Measurements from ENCODE around the gene ENKD1. TPM values are rescaled to one million over a fixed set of nuclear protein-coding genes. Genes with fewer than 3 reads are reported as not detected.

The ENKD1 gene
- total and polyA plus RNA-seq, 2 of the 13 experiments (the other 11 are each of a cell fraction or from before 2014, with no cell fraction given), result 10.8 to 20.8 TPM

DNA sequence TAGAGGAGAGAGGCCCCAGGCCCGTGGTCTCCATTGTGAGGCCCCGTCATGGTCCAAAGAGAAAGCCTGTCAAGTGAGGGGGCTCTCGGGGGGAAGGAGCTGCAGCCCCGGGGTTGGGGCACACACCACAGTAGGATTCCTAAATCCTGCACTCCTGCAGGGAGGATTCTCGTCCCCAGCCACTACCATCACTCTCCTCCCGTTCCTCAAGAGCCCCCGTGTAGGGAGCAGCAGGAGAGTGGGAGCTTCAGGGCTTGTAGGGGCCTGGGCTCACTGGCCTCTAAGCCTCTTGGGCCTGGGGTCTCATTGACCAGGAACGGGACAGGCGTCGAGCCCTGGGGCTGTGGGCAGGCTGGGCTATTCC, 885 bp upstream of the ENKD1 start (continued):
- TF ChIP-seq, protein P1, sequence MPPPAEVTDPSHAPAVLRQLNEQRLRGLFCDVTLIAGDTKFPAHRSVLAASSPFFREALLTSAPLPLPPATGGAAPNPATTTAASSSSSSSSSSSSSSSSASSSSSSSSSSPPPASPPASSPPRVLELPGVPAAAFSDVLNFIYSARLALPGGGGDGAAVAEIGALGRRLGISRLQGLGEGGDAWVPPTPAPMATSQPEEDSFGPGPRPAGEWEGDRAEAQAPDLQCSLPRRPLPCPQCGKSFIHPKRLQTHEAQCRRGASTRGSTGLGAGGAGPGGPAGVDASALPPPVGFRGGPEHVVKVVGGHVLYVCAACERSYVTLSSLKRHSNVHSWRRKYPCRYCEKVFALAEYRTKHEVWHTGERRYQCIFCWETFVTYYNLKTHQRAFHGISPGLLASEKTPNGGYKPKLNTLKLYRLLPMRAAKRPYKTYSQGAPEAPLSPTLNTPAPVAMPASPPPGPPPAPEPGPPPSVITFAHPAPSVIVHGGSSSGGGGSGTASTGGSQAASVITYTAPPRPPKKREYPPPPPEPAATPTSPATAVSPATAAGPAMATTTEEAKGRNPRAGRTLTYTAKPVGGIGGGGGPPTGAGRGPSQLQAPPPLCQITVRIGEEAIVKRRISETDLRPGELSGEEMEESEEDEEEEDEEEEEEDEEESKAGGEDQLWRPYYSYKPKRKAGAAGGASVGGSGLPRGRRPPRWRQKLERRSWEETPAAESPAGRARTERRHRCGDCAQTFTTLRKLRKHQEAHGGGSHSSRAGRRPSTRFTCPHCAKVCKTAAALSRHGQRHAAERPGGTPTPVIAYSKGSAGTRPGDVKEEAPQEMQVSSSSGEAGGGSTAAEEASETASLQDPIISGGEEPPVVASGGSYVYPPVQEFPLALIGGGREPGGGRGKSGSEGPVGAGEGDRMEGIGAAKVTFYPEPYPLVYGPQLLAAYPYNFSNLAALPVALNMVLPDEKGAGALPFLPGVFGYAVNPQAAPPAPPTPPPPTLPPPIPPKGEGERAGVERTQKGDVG (CRISPR knock-in tag; IDR thresholded peaks at IDR 0.05; ENCODE audit: borderline replicate concordance), result no peak
- TF ChIP-seq PHF20 (CRISPR knock-in tag; IDR thresholded peaks at IDR 0.05), result no peak
- TF ChIP-seq ZNF354B (CRISPR knock-in tag; IDR thresholded peaks at IDR 0.05), result 0 out of 2 replicates have a peak, but pooled peaks have one; percentile 68
- no peak for TF ChIP-seq FOXK2 (IDR thresholded peaks at IDR 0.05)
- TF ChIP-seq MXI1 (IDR thresholded peaks at IDR 0.05; ENCODE audit: borderline replicate concordance, low read depth, low read length), result no peak
- TF ChIP-seq MTF2 (CRISPR knock-in tag; IDR thresholded peaks at IDR 0.05; ENCODE audit: borderline replicate concordance), result 0 out of 2 replicates have a peak, but pooled peaks have one; percentile 11
- no peak for TF ChIP-seq ZBTB7B (CRISPR knock-in tag; IDR thresholded peaks at IDR 0.05)
- TF ChIP-seq, protein P2, sequence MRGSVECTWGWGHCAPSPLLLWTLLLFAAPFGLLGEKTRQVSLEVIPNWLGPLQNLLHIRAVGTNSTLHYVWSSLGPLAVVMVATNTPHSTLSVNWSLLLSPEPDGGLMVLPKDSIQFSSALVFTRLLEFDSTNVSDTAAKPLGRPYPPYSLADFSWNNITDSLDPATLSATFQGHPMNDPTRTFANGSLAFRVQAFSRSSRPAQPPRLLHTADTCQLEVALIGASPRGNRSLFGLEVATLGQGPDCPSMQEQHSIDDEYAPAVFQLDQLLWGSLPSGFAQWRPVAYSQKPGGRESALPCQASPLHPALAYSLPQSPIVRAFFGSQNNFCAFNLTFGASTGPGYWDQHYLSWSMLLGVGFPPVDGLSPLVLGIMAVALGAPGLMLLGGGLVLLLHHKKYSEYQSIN (CRISPR knock-in tag; IDR thresholded peaks at IDR 0.05; ENCODE audit: borderline replicate concordance), result no peak
- TF ChIP-seq ZNF766 (CRISPR knock-in tag; IDR thresholded peaks at IDR 0.05; ENCODE audit: borderline replicate concordance), result no peak
- TF ChIP-seq, protein P3, sequence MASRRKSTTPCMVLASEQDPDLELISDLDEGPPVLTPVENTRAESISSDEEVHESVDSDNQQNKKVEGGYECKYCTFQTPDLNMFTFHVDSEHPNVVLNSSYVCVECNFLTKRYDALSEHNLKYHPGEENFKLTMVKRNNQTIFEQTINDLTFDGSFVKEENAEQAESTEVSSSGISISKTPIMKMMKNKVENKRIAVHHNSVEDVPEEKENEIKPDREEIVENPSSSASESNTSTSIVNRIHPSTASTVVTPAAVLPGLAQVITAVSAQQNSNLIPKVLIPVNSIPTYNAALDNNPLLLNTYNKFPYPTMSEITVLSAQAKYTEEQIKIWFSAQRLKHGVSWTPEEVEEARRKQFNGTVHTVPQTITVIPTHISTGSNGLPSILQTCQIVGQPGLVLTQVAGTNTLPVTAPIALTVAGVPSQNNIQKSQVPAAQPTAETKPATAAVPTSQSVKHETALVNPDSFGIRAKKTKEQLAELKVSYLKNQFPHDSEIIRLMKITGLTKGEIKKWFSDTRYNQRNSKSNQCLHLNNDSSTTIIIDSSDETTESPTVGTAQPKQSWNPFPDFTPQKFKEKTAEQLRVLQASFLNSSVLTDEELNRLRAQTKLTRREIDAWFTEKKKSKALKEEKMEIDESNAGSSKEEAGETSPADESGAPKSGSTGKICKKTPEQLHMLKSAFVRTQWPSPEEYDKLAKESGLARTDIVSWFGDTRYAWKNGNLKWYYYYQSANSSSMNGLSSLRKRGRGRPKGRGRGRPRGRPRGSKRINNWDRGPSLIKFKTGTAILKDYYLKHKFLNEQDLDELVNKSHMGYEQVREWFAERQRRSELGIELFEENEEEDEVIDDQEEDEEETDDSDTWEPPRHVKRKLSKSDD (CRISPR knock-in tag; IDR thresholded peaks at IDR 0.05; ENCODE audit: low read depth), result no peak
- no peak for TF ChIP-seq GATAD2A (CRISPR knock-in tag; IDR thresholded peaks at IDR 0.05)
- no peak for TF ChIP-seq ZNF792 (CRISPR knock-in tag; IDR thresholded peaks at IDR 0.05)
- TF ChIP-seq MBD4 (IDR thresholded peaks at IDR 0.05; ENCODE audit: borderline replicate concordance, low read length), result no peak
- no peak for TF ChIP-seq ZSCAN30 (CRISPR knock-in tag; IDR thresholded peaks at IDR 0.05)
- no peak for TF ChIP-seq NR3C1 (CRISPR knock-in tag; IDR thresholded peaks at IDR 0.05)
- 0 out of 2 replicates have a peak, but pooled peaks have one; percentile 10 for TF ChIP-seq EEA1 (CRISPR knock-in tag; IDR thresholded peaks at IDR 0.05; ENCODE audit: borderline replicate concordance)
- TF ChIP-seq ZNF446 (CRISPR knock-in tag; IDR thresholded peaks at IDR 0.05), result 0 out of 2 replicates have a peak, but pooled peaks have one; percentile 19
- TF ChIP-seq, protein P4, sequence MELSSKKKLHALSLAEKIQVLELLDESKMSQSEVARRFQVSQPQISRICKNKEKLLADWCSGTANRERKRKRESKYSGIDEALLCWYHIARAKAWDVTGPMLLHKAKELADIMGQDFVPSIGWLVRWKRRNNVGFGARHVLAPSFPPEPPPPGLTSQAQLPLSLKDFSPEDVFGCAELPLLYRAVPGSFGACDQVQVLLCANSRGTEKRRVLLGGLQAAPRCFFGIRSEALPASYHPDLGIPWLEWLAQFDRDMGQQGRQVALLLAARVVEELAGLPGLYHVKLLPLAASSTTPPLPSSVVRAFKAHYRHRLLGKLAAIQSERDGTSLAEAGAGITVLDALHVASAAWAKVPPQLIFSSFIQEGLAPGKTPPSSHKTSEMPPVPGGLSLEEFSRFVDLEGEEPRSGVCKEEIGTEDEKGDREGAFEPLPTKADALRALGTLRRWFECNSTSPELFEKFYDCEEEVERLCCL (CRISPR knock-in tag; IDR thresholded peaks at IDR 0.05; ENCODE audit: borderline replicate concordance), result no peak
- no peak for TF ChIP-seq CHCHD3 (CRISPR knock-in tag; IDR thresholded peaks at IDR 0.05)

Measured in HepG2 (cell line).